IMR-90 (cell line): ENCODE results near the gene TTL. TPM values are rescaled to one million over a fixed set of nuclear protein-coding genes. Genes with fewer than 3 reads are reported as not detected.

Source experiments
- ATAC-seq: fragments of 200-7000 bp; cut with Tn5 transposase; 2 replicates; pipeline ENCODE4 v1.9.1; 2020; ENCODE audit warnings: low read depth, mild to moderate bottlenecking, moderate library complexity
- BruUV-seq: library from RNA; stranded (reverse); fragments of 400-500 nt; replicated peaks from 2 replicates; lab custom pipeline; 2021; lab: Mats Ljungman, UMichigan
- CTCF ChIA-PET: fragments of 300-600 bp; formaldehyde crosslinking; extraction: SDS; loops from one replicate; lab custom pipeline; 2021; ENCODE audit warnings: antibody characterized with exemption; lab: Yijun Ruan, JAX
- POLR2A ChIA-PET: fragments of 300-600 bp; sonication (Branson Sonifier 250); formaldehyde crosslinking; loops from one replicate; lab custom pipeline; 2022; ENCODE audit warnings: antibody characterized with exemption; ENCODE audit not compliant: unreplicated experiment; lab: Charles Lee
- DNase-seq: peaks from one replicate; pipeline ENCODE4 v3.0.0; 2013
- H2AFZ ChIP-seq: replicated peaks from 2 replicates; pipeline ENCODE3; 2013; ENCODE audit warnings: low read length, mild to moderate bottlenecking; ENCODE audit not compliant: poor library complexity
- H2AK5ac ChIP-seq: 2 replicates; pipeline ENCODE4 v1.6.1; 2013; ENCODE audit warnings: low read depth, low read length, inconsistent platforms
- H2AK9ac ChIP-seq: replicated peaks from 2 replicates; pipeline ENCODE3; 2013; ENCODE audit warnings: mild to moderate bottlenecking, low read depth, low read length, moderate library complexity; ENCODE audit not compliant: poor library complexity
- H2BK120ac ChIP-seq: 2 replicates; pipeline ENCODE4 v1.6.1; 2013; ENCODE audit warnings: low read depth, low read length, inconsistent platforms
- H2BK15ac ChIP-seq: 3 replicates; pipeline ENCODE4 v1.6.1; 2013; ENCODE audit warnings: low read depth, low read length, inconsistent platforms
- H2BK20ac ChIP-seq: 2 replicates; pipeline ENCODE4 v1.6.1; 2013; ENCODE audit warnings: low read depth, mild to moderate bottlenecking, inconsistent platforms, low read length, moderate library complexity
- H2BK5ac ChIP-seq: 2 replicates; pipeline ENCODE4 v1.6.1; 2013; ENCODE audit warnings: mild to moderate bottlenecking, low read depth, low read length, inconsistent platforms; ENCODE audit not compliant: poor library complexity, severe bottlenecking
- H3K14ac ChIP-seq: replicated peaks from 2 replicates; pipeline ENCODE4 v1.6.1; 2013; ENCODE audit warnings: low read depth, low read length, inconsistent platforms
- H3K18ac ChIP-seq: 2 replicates; pipeline ENCODE4 v1.6.1; 2013; ENCODE audit warnings: low read depth, low read length, control low read depth
- H3K23ac ChIP-seq: 2 replicates; pipeline ENCODE4 v1.6.1; 2013; ENCODE audit warnings: low read depth, low read length, inconsistent platforms
- H3K27ac ChIP-seq: 2 replicates; pipeline ENCODE4 v1.5.1; 2013; ENCODE audit warnings: mild to moderate bottlenecking, control low read depth, low read length; ENCODE audit not compliant: insufficient read depth
- H3K27me3 ChIP-seq: 2 replicates; pipeline ENCODE4 v1.6.1; 2013; ENCODE audit warnings: low read length; ENCODE audit not compliant: control insufficient read depth, insufficient read depth
- H3K36me3 ChIP-seq: 2 replicates; pipeline ENCODE4 v1.6.1; 2013; ENCODE audit warnings: low read length, mixed read lengths; ENCODE audit not compliant: control insufficient read depth, insufficient read depth
- H3K4ac ChIP-seq: 2 replicates; pipeline ENCODE4 v1.6.1; 2013; ENCODE audit warnings: low read depth, low read length, inconsistent platforms
- H3K4me1 ChIP-seq: 2 replicates; pipeline ENCODE4 v1.6.1; 2013; ENCODE audit warnings: low read length, mixed read lengths; ENCODE audit not compliant: control insufficient read depth, insufficient read depth
- H3K4me2 ChIP-seq: 2 replicates; pipeline ENCODE4 v1.6.1; 2013; ENCODE audit warnings: low read depth, mild to moderate bottlenecking, control low read depth, low read length, moderate library complexity
- H3K4me3 ChIP-seq: 2 replicates; pipeline ENCODE4 v1.5.1; 2013; ENCODE audit warnings: low read depth, mild to moderate bottlenecking, control low read depth, low read length, moderate library complexity; ENCODE audit not compliant: insufficient read depth
- H3K56ac ChIP-seq: 2 replicates; pipeline ENCODE4 v1.6.1; 2013; ENCODE audit warnings: low read length, inconsistent platforms; ENCODE audit not compliant: insufficient read depth; ENCODE audit errors: extremely low read depth
- H3K79me1 ChIP-seq, 2 experiments: 2 replicates each; pipeline ENCODE4 v1.6.1; 2013; ENCODE audit warnings: low read length in 2 of 2, inconsistent platforms in 1 of 2, low read depth in 1 of 2
- H3K9ac ChIP-seq: 2 replicates; pipeline ENCODE4 v1.6.1; 2013; ENCODE audit warnings: low read depth, low read length, control low read depth
- H3K9me1 ChIP-seq: 2 replicates; pipeline ENCODE4 v1.6.1; 2013; ENCODE audit warnings: low read length, inconsistent platforms; ENCODE audit not compliant: insufficient read depth
- H3K9me3 ChIP-seq: 2 replicates; pipeline ENCODE4 v1.6.1; 2013; ENCODE audit warnings: low read length; ENCODE audit not compliant: control insufficient read depth, insufficient read depth
- H4K20me1 ChIP-seq: 2 replicates; pipeline ENCODE4 v1.6.1; 2013; ENCODE audit warnings: low read length, inconsistent platforms; ENCODE audit not compliant: insufficient read depth
- H4K5ac ChIP-seq: 2 replicates; pipeline ENCODE4 v1.6.1; 2013; ENCODE audit warnings: mild to moderate bottlenecking, low read depth, low read length, control low read depth
- H4K8ac ChIP-seq, 2 experiments: 2 replicates each; pipeline ENCODE4 v1.6.1; 2013; ENCODE audit warnings: low read depth in 2 of 2, low read length in 2 of 2, control low read depth in 1 of 2, inconsistent platforms in 1 of 2
- H4K91ac ChIP-seq: 2 replicates; pipeline ENCODE4 v1.6.1; 2013; ENCODE audit warnings: low read depth, low read length, inconsistent platforms; ENCODE audit not compliant: insufficient read depth
- CHD1 ChIP-seq: IDR thresholded peaks from 2 replicates; pipeline ENCODE4 v1.6.1; 2012; ENCODE audit warnings: low read depth, low read length, improper control_type of control experiment
- CTCF ChIP-seq: conservative IDR thresholded peaks from 2 replicates; pipeline ENCODE4 v1.5.1; 2012; ENCODE audit warnings: mild to moderate bottlenecking, low read depth, low read length, improper control_type of control experiment
- MAZ ChIP-seq: IDR thresholded peaks from 2 replicates; pipeline ENCODE4 v1.6.1; 2012; ENCODE audit warnings: low read depth, mild to moderate bottlenecking, low read length, improper control_type of control experiment, moderate library complexity, borderline replicate concordance
- RAD21 ChIP-seq: IDR thresholded peaks from 2 replicates; pipeline ENCODE4 v1.6.1; 2012; ENCODE audit warnings: low read length, improper control_type of control experiment
- WGBS, 2 experiments: methylation state at CpG; one replicate each; pipeline versions ENCODE4 v1.1.5 to v1.1.7; 2013; ENCODE audit warnings: missing lambda C conversion rate in 2 of 2; ENCODE audit not compliant: insufficient read length in 1 of 2; ENCODE audit errors: extremely low coverage in 2 of 2; 5-methylcytosine and 5-hydroxymethylcytosine counted together
- dilution Hi-C: fragments of 300-500 bp; cut with HindIII; formaldehyde crosslinking; loops from one replicate; pipeline ENCODE4 v1.14.3; 2018; ENCODE audit warnings: low sequenced_read_pairs; ENCODE audit not compliant: unreplicated experiment
- in situ Hi-C: fragments of 300-500 bp; cut with MboI; formaldehyde crosslinking; loops from 3 replicates; pipeline ENCODE4 v1.14.3; 2019; ENCODE audit warnings: low sequenced_read_pairs, inconsistent platforms, mixed read lengths
- intact Hi-C: fragments of 100-400 bp; cut with micrococcal nuclease; formaldehyde crosslinking; loops from 2 replicates; pipeline ENCODE4 v1.10.0; 2022
- polyA plus RNA-seq, 3 experiments: library from polyadenylated mRNA; depleted of rRNA; stranded (reverse); fragments of >200 nt; gene quantifications; 2 replicates each; pipeline ENCODE4 v1.2.3, GENCODE V29; 2012; ENCODE audit warnings: low replicate concordance in 1 of 3
- total RNA-seq: library from RNA; depleted of rRNA; stranded (reverse); fragments of >200 nt; gene quantifications from 2 replicates; pipeline ENCODE4 v1.2.3, GENCODE V29; 2012
- TF ChIP-seq, protein P1 (sequence below): fragments of 150-350 bp; IDR thresholded peaks from 2 replicates; pipeline ENCODE4 v1.6.1; 2017; ENCODE audit warnings: mild to moderate bottlenecking, antibody characterized with exemption, low read length, low read depth
- TF ChIP-seq, protein P2 (sequence below): fragments of 150-350 bp; IDR thresholded peaks from 2 replicates; pipeline ENCODE4 v1.6.1; 2016; ENCODE audit warnings: low read depth, mild to moderate bottlenecking, low read length, moderate library complexity, borderline replicate concordance

Gene TTL
- total and polyA plus RNA-seq, 2 of the 4 experiments (the other 2 are of a cell fraction) = 18.2 to 36.2 TPM

DNA sequence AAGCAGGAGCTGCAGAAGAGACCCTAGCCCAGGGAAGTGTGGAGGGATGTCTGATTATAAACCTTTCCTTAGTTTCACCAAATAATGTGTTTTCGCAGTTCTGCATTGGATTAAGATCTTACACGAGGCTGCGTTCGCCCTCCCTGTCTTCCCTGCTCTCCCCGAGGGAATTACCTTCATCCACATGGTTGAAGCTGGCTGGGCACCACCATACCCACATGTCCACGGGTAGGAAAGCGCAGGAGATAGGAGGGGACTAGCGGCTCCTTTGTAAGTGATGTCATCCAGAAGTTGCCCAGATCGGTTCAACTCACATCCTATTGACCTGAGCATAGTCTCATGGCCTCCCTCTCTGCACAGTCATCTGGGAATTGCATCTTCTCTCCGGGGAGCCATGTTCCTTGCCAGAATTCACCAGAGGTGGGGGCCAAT lies 1.1 kb downstream of the TTL start (continued):
- no peak for TF ChIP-seq CTCF

DNA sequence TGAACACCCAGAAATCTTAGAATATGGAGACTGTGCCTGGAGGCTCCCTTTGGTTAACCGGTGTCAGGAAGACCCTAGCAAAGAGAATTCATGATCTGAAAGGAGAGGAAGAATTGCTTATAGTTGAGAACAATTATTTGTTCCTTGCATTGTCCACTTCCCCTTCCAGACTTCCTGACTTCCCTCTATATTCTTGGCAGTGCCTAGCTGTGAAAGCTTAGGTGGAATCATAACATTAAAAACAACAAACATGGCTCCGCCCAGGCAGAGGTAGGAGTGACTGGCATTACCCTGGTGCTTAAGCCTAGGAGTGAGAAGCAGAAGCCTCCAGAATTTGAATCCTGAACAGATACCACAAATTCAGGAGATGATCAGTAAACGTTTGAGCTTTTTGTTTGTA lies 1.9 kb downstream of the TTL start:
- Histone ChIP-seq H3K27ac (no peak overlapping the region), H2BK15ac (no peak overlapping the region), H2BK120ac (no peak overlapping the region), H3K4me1 (peaks cover 2% of the 10 kb centered on the region; the same call in 1 of the 2 replicates), H2AK9ac (no peak overlapping the region), H3K56ac (no peak overlapping the region), H3K23ac (peak overlapping the region; percentile 55; the same call in 1 of the 2 replicates), H2AK5ac (no peak overlapping the region), H3K4me2 (no peak overlapping the region), H3K9ac (0 out of 2 replicates have a peak overlapping the region, but pooled peaks have one; percentile 7), H3K36me3 (peaks cover 10% of the 10 kb centered on the region), H3K9me1 (peaks cover 20% of the 10 kb centered on the region; the same call in 1 of the 2 replicates), H2BK5ac (no peak overlapping the region), H3K27me3 (no peaks in the 10 kb centered on the region), H3K79me1 (peaks cover 30 to 52% of the 10 kb centered on the region in 2 experiments), H3K18ac (no peak overlapping the region), H4K5ac (0 out of 2 replicates have a peak overlapping the region, but pooled peaks have one; percentile 19), H3K4me3 (no peak overlapping the region), H3K14ac (peak overlapping the region; percentile 55; the same call in 1 of the 2 replicates), H3K4ac (no peak overlapping the region), H2BK20ac (no peak overlapping the region), H4K91ac (no peak overlapping the region), H3K9me3 (no peaks in the 10 kb centered on the region), H4K20me1 (peaks cover 8% of the 10 kb centered on the region), H2AFZ (no peak overlapping the region), H4K8ac (0 out of 4 replicates have a peak overlapping the region, but pooled peaks of 1 of the 2 experiments have one; percentile 5)
- dilution Hi-C loops (no loop called here), in situ Hi-C loops (no loop called here), intact Hi-C loops (loop anchor here (5.0 kb wide), 1 partner anchor 227 kb away; the partner anchor contains the start of gene ZC3H8)
- TF ChIP-seq CHD1 (no peak), RAD21 (no peak), MAZ (no peak)
- TF ChIP-seq, protein P1, sequence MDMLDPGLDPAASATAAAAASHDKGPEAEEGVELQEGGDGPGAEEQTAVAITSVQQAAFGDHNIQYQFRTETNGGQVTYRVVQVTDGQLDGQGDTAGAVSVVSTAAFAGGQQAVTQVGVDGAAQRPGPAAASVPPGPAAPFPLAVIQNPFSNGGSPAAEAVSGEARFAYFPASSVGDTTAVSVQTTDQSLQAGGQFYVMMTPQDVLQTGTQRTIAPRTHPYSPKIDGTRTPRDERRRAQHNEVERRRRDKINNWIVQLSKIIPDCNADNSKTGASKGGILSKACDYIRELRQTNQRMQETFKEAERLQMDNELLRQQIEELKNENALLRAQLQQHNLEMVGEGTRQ = no peak
- TF ChIP-seq, protein P2, sequence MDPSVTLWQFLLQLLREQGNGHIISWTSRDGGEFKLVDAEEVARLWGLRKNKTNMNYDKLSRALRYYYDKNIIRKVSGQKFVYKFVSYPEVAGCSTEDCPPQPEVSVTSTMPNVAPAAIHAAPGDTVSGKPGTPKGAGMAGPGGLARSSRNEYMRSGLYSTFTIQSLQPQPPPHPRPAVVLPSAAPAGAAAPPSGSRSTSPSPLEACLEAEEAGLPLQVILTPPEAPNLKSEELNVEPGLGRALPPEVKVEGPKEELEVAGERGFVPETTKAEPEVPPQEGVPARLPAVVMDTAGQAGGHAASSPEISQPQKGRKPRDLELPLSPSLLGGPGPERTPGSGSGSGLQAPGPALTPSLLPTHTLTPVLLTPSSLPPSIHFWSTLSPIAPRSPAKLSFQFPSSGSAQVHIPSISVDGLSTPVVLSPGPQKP = no peak
- CTCF ChIA-PET = interaction anchor here (0.5 to 0.7 kb wide), 2 partner anchors 19 to 94 kb away, joined by 4 to 6 read pairs; no protein-coding TSS in a partner anchor
- no TSS peak for BruUV-seq
- ATAC-seq (no peak), DNase-seq (no peak)
- no CpG with 5 or more reads among the region's 3 CpGs for WGBS, 2 experiments
- POLR2A ChIA-PET = interaction anchor here (0.7 to 1.0 kb wide), 2 partner anchors 10 to 148 kb away, joined by 4 to 11 read pairs; no protein-coding TSS in a partner anchor
